ENCODE measurements around the gene WDFY1. TPM values are rescaled to one million over a fixed set of nuclear protein-coding genes. Genes with fewer than 3 reads are reported as not detected.

WDFY1 gene
- total RNA-seq, 1 experiment from 2014 or later = 44.7 TPM

GRCh38 chr2:223973606-223974005 lies 28.5 kb upstream of the WDFY1 start:
- H4K20me1 ChIP-seq (ENCODE audit: insufficient read depth) = peaks cover 3% of the 10 kb centered on the region; the same call in 1 of the 2 replicates
- H3K4me2 ChIP-seq (ENCODE audit: low read length) = no peak overlapping the region
- TF ChIP-seq, protein P1, sequence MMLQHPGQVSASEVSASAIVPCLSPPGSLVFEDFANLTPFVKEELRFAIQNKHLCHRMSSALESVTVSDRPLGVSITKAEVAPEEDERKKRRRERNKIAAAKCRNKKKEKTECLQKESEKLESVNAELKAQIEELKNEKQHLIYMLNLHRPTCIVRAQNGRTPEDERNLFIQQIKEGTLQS (IDR thresholded peaks at IDR 0.05) = no peak
- TF ChIP-seq POLR2A (IDR thresholded peaks at IDR 0.05; ENCODE audit: borderline replicate concordance, extremely low read depth, insufficient read depth, insufficient read length) (no peak), CEBPB (IDR thresholded peaks at IDR 0.05; ENCODE audit: low read depth) (no peak), RAD21 (IDR thresholded peaks at IDR 0.05; ENCODE audit: low read depth) (no peak), EZH2phosphoT487 (IDR thresholded peaks at IDR 0.05; ENCODE audit: borderline replicate concordance) (no peak)
- no peak overlapping the region for H2AFZ ChIP-seq (ENCODE audit: low read depth, low read length, poor library complexity, severe bottlenecking)
- no TSS peak for BruUV-seq (replicated peaks)
- DNase-seq (ENCODE audit: low read depth, low spot score) (no peak), ATAC-seq (no peak)
- H3K27ac ChIP-seq (ENCODE audit: low read depth, low read length) = no peak overlapping the region
- ChIA-PET RAD21 (ENCODE audit: low non-redundant PET in 1 of 2, low total read pairs in 2 of 2, uncharacterized antibody in 2 of 2, unreplicated experiment in 2 of 2) (interaction anchor here in 1 of 2 experiments (1.1 kb wide), 1 partner anchor 476 kb away, joined by 3 read pairs; no protein-coding TSS in a partner anchor), CTCF (no interaction called here), POLR2A (no interaction called here)
- intact Hi-C loops (cut with micrococcal nuclease) = loop anchor here (5.0 to 10.0 kb wide), 3 partner anchors 674 to 1031 kb away; no protein-coding TSS in a partner anchor
- no peak overlapping the region for H3K4me3 ChIP-seq (replicated peaks in 1 of 2; ENCODE audit: low read depth in 1 of 2, low read length in 2 of 2)
- no peaks in the 10 kb centered on the region for H3K36me3 ChIP-seq (ENCODE audit: control insufficient read depth in 1 of 2, insufficient read depth in 2 of 2, low read length in 2 of 2)
- H3K4me1 ChIP-seq (ENCODE audit: control insufficient read depth in 1 of 2, insufficient read depth in 2 of 2, low read length in 2 of 2) = no peaks in the 10 kb centered on the region
- no peak overlapping the region for H3K9ac ChIP-seq (ENCODE audit: low read length)
- H3K9me2 ChIP-seq (ENCODE audit: insufficient read depth) = no peaks in the 10 kb centered on the region
- H3K9me3 ChIP-seq (ENCODE audit: control insufficient read depth in 1 of 2, insufficient read depth in 1 of 2, low read depth in 1 of 2, low read length in 2 of 2) = no peaks in the 10 kb centered on the region
- no peaks in the 10 kb centered on the region for H3K79me2 ChIP-seq (ENCODE audit: insufficient read depth, low read length)
- no peaks in the 10 kb centered on the region for H3K27me3 ChIP-seq (ENCODE audit: insufficient read depth, low read length)

- CTCF ChIA-PET = interaction anchor here (6.2 kb wide), 1 partner anchor 311 kb away, joined by 170 read pairs; no protein-coding TSS in a partner anchor
- TF ChIP-seq ZBTB33 (IDR thresholded peaks at IDR 0.05; ENCODE audit: extremely low read depth, insufficient replicate concordance, low read length) = no peak
- no peak for TF ChIP-seq CEBPB (IDR thresholded peaks at IDR 0.05; ENCODE audit: low read depth)
- no peak for TF ChIP-seq ZFX (IDR thresholded peaks at IDR 0.05)
- TF ChIP-seq JUND (IDR thresholded peaks at IDR 0.05) = no peak
- no peak for TF ChIP-seq EZH2 (IDR thresholded peaks at IDR 0.05)
- no peak for TF ChIP-seq CBX3 (IDR thresholded peaks at IDR 0.05; ENCODE audit: low read depth)
- TF ChIP-seq EGR1 (IDR thresholded peaks at IDR 0.05; ENCODE audit: low read depth) = no peak
These were observed 27.5 kb upstream of the WDFY1 start for GRCh38 chr2:223972656-223973102.

More at GRCh38 chr2:223972656-223973102, 27.5 kb upstream of the WDFY1 start:
- ChIA-PET RAD21 (ENCODE audit: low non-redundant PET in 1 of 2, low total read pairs in 2 of 2, uncharacterized antibody in 2 of 2, unreplicated experiment in 2 of 2) (interaction anchor here in 1 of 2 experiments (1.1 kb wide), 1 partner anchor 477 kb away, joined by 3 read pairs; no protein-coding TSS in a partner anchor), POLR2A (no interaction called here)
- H3K79me2 ChIP-seq (ENCODE audit: insufficient read depth, low read length) = no peaks in the 10 kb centered on the region
- no TSS peak for BruUV-seq (replicated peaks)
- H3K4me1 ChIP-seq (ENCODE audit: control insufficient read depth in 1 of 2, insufficient read depth in 2 of 2, low read length in 2 of 2) = no peaks in the 10 kb centered on the region
- no peak overlapping the region for H3K4me3 ChIP-seq (replicated peaks in 1 of 2; ENCODE audit: low read depth in 1 of 2, low read length in 2 of 2)
- no peaks in the 10 kb centered on the region for H3K27me3 ChIP-seq (ENCODE audit: insufficient read depth, low read length)
- H3K9me3 ChIP-seq (ENCODE audit: control insufficient read depth in 1 of 2, insufficient read depth in 1 of 2, low read depth in 1 of 2, low read length in 2 of 2) = no peaks in the 10 kb centered on the region
- ATAC-seq (no peak), DNase-seq (ENCODE audit: low read depth, low spot score) (no peak)
- peaks cover 3% of the 10 kb centered on the region; the same call in 1 of the 2 replicates for H4K20me1 ChIP-seq (ENCODE audit: insufficient read depth)
- H3K4me2 ChIP-seq (ENCODE audit: low read length) = no peak overlapping the region
- no peaks in the 10 kb centered on the region for H3K36me3 ChIP-seq (ENCODE audit: control insufficient read depth in 1 of 2, insufficient read depth in 2 of 2, low read length in 2 of 2)
- intact Hi-C loops (cut with micrococcal nuclease) = loop anchor here (5.0 to 10.0 kb wide), 3 partner anchors 675 to 1032 kb away; no protein-coding TSS in a partner anchor
- H3K9ac ChIP-seq (ENCODE audit: low read length) = no peak overlapping the region
- no peak overlapping the region for H3K27ac ChIP-seq (ENCODE audit: low read depth, low read length)
- H2AFZ ChIP-seq (ENCODE audit: low read depth, low read length, poor library complexity, severe bottlenecking) = no peak overlapping the region
- H3K9me2 ChIP-seq (ENCODE audit: insufficient read depth) = no peaks in the 10 kb centered on the region

Measured in HCT116 (cell line).